Activated CD8-positive, alpha-beta T cell treated with anti-CD3 and anti-CD28 coated beads, Interleukin-2, amount 10 ng/mL, durations not matched to agents 7 days and 5 days (primary cell): Measurements from ENCODE around the gene ONECUT1. TPM values are rescaled to one million over a fixed set of nuclear protein-coding genes. Genes with fewer than 3 reads are reported as not detected.

Experiments
- ATAC-seq: fragments of 150-1000 bp; cut with Tn5 transposase; one replicate; pipeline ENCODE4 v1.10.0; 2021; ENCODE audit warnings: moderate library complexity
- CTCF ChIA-PET: fragments of 350-600 bp; sonication (Branson Sonifier 250); formaldehyde crosslinking; loops from one replicate; lab custom pipeline; 2021; ENCODE audit warnings: antibody characterized with exemption; lab: Charles Lee
- POLR2A ChIA-PET: fragments of 350-600 bp; sonication (Branson Sonifier 250); formaldehyde crosslinking; loops from one replicate; lab custom pipeline; 2021; ENCODE audit warnings: antibody characterized with exemption; lab: Charles Lee
- DNase-seq: peaks from one replicate; pipeline ENCODE4 v3.0.0-alpha.2; 2020
- H3K27ac Mint-ChIP-seq: one replicate; pipeline ENCODE4 v1.8.0; 2021; ENCODE audit warnings: mild to moderate bottlenecking, mixed read lengths
- H3K27me3 Mint-ChIP-seq: one replicate; pipeline ENCODE4 v1.8.0; 2021; ENCODE audit warnings: low read depth, mixed read lengths
- H3K36me3 Mint-ChIP-seq: one replicate; pipeline ENCODE4 v1.8.0; 2021; ENCODE audit warnings: low read depth, mixed read lengths
- H3K4me1 Mint-ChIP-seq: one replicate; pipeline ENCODE4 v1.8.0; 2021; ENCODE audit warnings: low read depth, mixed read lengths
- H3K4me3 Mint-ChIP-seq: one replicate; pipeline ENCODE4 v1.8.0; 2021; ENCODE audit warnings: mild to moderate bottlenecking, mixed read lengths
- H3K9me3 Mint-ChIP-seq: one replicate; pipeline ENCODE4 v1.8.0; 2022; ENCODE audit warnings: mixed read lengths; ENCODE audit not compliant: insufficient read depth
- total RNA-seq, 2 experiments: library from RNA; stranded (reverse); gene quantifications; one replicate each; pipeline ENCODE4 v1.2.3, GENCODE V29; 2021

Gene ONECUT1
- total RNA-seq, 2 experiments from 2014 or later: not detected

DNA sequence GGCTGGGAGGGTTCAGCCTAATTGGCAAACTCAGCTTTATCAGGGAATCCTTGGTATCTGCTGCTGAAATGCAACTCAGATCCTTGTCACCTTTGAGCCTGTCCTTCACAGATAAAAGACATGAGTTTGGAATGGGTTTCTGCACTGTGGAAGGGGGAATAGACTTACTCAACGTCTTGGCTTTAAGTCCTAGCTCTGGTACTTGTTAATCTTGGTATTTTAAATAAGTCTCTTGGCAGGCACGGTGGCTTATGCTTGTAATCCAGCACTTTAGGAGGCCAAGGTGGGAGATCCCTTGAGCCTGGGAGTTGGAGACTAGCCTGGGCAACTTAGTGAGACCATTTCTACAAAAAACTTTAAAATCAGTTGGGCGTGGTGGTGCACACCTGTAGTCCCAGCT, 55.8 kb downstream of the ONECUT1 start:
- POLR2A ChIA-PET: interaction anchor here (1.0 to 1.2 kb wide), 3 partner anchors 55 to 478 kb away, joined by 3 read pairs; partner anchors contain the start of gene ATOSA
- Mint-ChIP-seq H3K9me3 (no peaks in the 10 kb centered on the region), H3K27me3 (peaks cover 5% of the 10 kb centered on the region), H3K27ac (no peak overlapping the region), H3K36me3 (no peaks in the 10 kb centered on the region), H3K4me1 (peaks cover 35% of the 10 kb centered on the region), H3K4me3 (no peak overlapping the region)
- ATAC-seq (no peak), DNase-seq (no peak)
- CTCF ChIA-PET: interaction anchor here (0.7 to 4.1 kb wide), 25 partner anchors 11 to 488 kb away, joined by 3 to 106 read pairs (median 4); no protein-coding TSS in a partner anchor

DNA sequence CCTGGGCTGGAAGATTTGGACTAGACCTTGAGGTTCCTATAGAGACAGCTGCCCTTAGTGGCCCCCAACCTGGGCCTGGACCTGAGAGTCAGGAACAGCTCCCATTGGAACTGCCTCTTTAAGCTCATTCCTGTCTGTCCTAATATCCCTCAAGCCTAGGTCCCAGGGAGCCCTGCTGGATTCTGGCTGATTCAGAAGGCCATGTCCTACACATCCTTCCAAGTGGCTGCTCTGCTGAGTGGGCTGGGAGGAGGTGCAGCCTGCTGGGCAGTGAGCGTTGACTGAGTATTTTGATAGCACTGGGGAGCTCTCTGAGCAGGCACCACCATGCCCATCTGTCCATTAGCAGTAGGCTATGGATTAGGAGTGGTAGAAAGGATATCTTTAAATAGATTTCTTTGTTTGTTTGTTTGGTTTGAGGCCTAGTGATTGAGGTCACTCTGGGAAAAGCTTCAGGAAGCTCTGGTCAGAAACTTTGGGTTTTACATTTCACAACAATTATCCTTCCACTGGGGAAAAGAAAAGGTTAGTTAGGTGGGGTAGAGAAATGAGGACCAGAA, 56.4 kb downstream of the ONECUT1 start:
- no peak for ATAC-seq
- no peak overlapping the region for H3K27ac Mint-ChIP-seq
- ChIA-PET CTCF (interaction anchor here (0.8 to 4.1 kb wide), 20 partner anchors 10 to 488 kb away, joined by 3 to 106 read pairs (median 4); no protein-coding TSS in a partner anchor), POLR2A (interaction anchor here (0.5 to 1.2 kb wide), 5 partner anchors 55 to 479 kb away, joined by 3 read pairs; partner anchors contain the start of gene ATOSA)
- H3K27me3 Mint-ChIP-seq: peaks cover 2% of the 10 kb centered on the region
- no peaks in the 10 kb centered on the region for H3K36me3 Mint-ChIP-seq
- no peak overlapping the region for H3K4me3 Mint-ChIP-seq
- peaks cover 36% of the 10 kb centered on the region for H3K4me1 Mint-ChIP-seq
- no peak for DNase-seq
- H3K9me3 Mint-ChIP-seq: no peaks in the 10 kb centered on the region

DNA sequence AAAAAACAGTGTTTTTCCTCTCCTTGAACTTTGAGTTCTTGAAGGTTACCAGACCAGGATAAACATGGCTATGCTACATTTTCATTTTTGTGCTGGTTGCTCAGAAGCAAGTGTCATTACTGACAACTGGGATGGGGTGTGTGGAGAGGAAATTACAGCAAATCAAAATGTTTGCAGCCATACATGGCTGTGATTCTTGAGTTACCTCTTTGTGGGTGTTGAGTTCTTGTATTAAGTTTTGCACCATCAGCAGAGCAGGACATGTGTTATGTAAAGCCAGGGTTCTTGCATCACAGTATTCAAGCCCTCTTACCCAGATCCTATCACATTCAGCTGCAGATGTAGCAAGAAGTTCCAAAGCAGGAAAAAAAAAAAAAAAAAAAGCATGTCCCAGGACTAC, 57.0 kb downstream of the ONECUT1 start:
- no peak overlapping the region for H3K27ac Mint-ChIP-seq
- H3K27me3 Mint-ChIP-seq: no peaks in the 10 kb centered on the region
- ChIA-PET CTCF (interaction anchor here (1.0 to 4.1 kb wide), 6 partner anchors 56 to 476 kb away, joined by 3 to 106 read pairs (median 10); no protein-coding TSS in a partner anchor), POLR2A (interaction anchor here (0.5 to 1.1 kb wide), 3 partner anchors 54 to 478 kb away, joined by 3 read pairs; partner anchors contain the start of gene ATOSA)
- no peaks in the 10 kb centered on the region for H3K36me3 Mint-ChIP-seq
- H3K4me3 Mint-ChIP-seq: no peak overlapping the region
- no peaks in the 10 kb centered on the region for H3K9me3 Mint-ChIP-seq
- ATAC-seq (no peak), DNase-seq (no peak)
- H3K4me1 Mint-ChIP-seq: peaks cover 36% of the 10 kb centered on the region

DNA sequence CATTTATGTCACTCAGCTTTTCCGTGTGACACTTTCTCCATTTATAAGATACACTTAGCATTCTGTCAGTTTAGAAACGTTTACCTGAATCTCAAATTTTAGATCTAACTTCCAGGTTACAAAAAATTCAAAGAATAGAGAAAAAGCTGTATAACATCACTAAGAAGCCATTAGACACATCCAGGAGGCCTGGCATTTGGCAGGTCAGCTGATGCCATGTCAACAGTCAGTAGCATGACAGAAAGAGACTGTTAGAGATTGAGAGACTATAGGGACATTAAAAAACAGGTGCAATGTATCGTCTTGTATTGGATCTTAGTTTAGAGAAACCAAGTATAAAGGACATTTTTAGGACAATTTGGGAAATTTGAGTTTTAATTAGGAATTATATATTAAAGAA, 57.6 kb downstream of the ONECUT1 start:
- CTCF ChIA-PET: interaction anchor here (4.1 kb wide), 2 partner anchors 401 to 475 kb away, joined by 38 to 106 read pairs; no protein-coding TSS in a partner anchor
- DNase-seq (no peak), ATAC-seq (no peak)
- no peak overlapping the region for H3K27ac Mint-ChIP-seq
- no peak overlapping the region for H3K4me3 Mint-ChIP-seq
- no peaks in the 10 kb centered on the region for H3K9me3 Mint-ChIP-seq
- POLR2A ChIA-PET: no interaction called here
- no peaks in the 10 kb centered on the region for H3K36me3 Mint-ChIP-seq
- no peaks in the 10 kb centered on the region for H3K27me3 Mint-ChIP-seq
- H3K4me1 Mint-ChIP-seq: peaks cover 36% of the 10 kb centered on the region

DNA sequence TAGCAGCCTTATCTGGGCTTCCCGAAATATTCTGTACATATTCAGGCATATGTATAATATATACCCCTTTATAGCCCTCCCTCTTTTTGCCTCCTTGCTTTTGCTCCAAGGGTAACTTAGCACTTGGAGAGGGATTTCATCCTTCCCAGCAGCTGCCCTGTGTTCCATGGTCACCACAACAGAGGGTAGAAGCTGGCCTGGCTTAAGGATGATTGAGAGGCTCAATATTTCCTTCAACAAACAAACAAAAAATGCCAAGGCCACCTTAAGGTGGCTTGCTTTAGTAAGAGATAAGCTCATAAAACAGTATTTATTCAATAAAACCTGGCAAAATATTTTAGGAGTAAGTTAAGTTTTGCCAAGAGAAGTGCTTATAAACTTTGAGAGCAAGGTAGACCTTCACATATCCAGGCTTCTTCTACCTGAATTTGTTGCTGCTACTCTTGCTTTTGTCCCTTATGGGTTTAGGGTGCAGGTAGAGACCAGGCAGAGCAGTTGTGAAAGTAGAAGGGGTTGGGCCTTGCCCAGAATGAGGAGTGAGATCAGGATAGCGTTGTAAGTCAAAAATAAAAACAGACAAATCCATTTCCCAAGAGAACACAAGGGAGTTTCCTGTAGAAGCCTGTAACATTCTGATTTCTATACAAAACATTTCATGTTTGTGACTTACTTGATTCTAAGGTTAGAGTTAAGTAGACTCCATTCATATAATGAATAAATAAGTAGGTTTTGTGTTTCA, 58.2 kb downstream of the ONECUT1 start:
- Mint-ChIP-seq H3K27me3 (no peaks in the 10 kb centered on the region), H3K4me3 (no peak overlapping the region), H3K4me1 (peaks cover 36% of the 10 kb centered on the region), H3K9me3 (no peaks in the 10 kb centered on the region), H3K36me3 (no peaks in the 10 kb centered on the region), H3K27ac (no peak overlapping the region)
- CTCF ChIA-PET: interaction anchor here (0.7 to 4.1 kb wide), 7 partner anchors 55 to 476 kb away, joined by 3 to 38 read pairs (median 4); no protein-coding TSS in a partner anchor
- DNase-seq (no peak), ATAC-seq (no peak)
- POLR2A ChIA-PET: no interaction called here

DNA sequence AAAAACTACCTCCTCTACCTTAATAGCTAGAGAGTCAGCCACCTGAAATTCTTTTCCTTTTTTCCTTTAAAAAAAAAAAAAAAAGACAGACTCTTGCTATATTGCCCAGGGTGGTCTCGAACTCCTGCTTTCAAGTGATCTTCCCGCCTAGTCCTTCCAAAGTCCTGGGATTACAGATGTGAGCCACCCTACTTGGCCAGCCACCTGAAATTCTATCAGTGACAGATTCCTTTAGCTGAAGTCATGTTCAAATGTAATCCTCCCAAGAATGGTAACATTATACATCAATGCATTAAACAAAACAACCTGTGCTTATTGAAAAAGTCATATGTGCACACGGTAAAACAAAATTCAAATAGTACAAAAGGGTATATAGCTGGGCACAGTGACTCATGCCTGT, 59.1 kb downstream of the ONECUT1 start:
- CTCF ChIA-PET: interaction anchor here (0.7 to 4.1 kb wide), 7 partner anchors 54 to 475 kb away, joined by 3 to 38 read pairs (median 4); no protein-coding TSS in a partner anchor
- Mint-ChIP-seq H3K4me1 (peaks cover 36% of the 10 kb centered on the region), H3K27me3 (no peaks in the 10 kb centered on the region), H3K27ac (no peak overlapping the region), H3K4me3 (no peak overlapping the region), H3K9me3 (no peaks in the 10 kb centered on the region), H3K36me3 (no peaks in the 10 kb centered on the region)
- DNase-seq (no peak), ATAC-seq (no peak)
- POLR2A ChIA-PET: no interaction called here

DNA sequence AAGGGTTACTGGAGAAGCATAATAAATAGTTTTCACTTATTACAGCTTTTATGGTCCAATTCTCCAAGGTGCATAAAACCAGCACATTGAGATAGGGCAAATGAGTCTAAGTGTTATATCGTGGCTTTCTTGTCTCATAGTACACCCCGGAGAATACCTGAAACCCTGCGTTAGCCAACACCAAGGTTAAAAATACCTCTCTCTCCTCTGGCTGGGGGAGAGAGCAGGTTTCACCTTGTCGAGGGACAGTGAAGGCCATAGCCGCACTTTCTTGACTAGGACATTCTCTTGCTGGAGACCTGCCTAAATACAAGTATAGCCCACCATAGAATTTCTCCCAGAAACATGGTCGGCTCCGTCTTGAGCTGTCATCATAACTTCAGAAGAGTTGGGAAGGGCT, 59.5 kb downstream of the ONECUT1 start:
- no peak overlapping the region for H3K4me3 Mint-ChIP-seq
- ATAC-seq (no peak), DNase-seq (no peak)
- H3K27me3 Mint-ChIP-seq: no peaks in the 10 kb centered on the region
- H3K9me3 Mint-ChIP-seq: no peaks in the 10 kb centered on the region
- H3K27ac Mint-ChIP-seq: no peak overlapping the region
- peaks cover 36% of the 10 kb centered on the region for H3K4me1 Mint-ChIP-seq
- POLR2A ChIA-PET: no interaction called here
- H3K36me3 Mint-ChIP-seq: no peaks in the 10 kb centered on the region
- CTCF ChIA-PET: interaction anchor here (1.1 to 4.1 kb wide), 6 partner anchors 48 to 475 kb away, joined by 3 to 38 read pairs (median 5); no protein-coding TSS in a partner anchor

DNA sequence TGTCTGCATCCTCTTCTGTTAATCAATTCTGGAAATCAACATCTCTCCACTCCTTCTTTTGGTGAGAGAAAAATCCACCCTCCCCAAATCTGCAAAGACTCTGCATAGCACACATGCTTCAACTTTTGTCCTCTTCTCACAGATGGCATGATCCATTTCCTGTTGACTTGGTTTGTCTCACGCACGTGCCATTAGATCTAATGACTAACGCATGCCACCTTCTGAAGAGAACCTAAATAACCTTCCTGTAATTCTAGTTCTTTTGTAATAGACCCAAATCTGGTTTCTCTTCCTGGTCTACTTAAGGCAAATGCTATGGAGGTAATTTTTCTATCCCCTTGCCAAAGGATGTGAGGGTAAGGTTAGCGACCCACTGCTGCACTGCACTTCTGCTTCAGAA, 60.0 kb downstream of the ONECUT1 start:
- CTCF ChIA-PET: interaction anchor here (1.0 to 4.1 kb wide), 4 partner anchors 47 to 474 kb away, joined by 3 to 38 read pairs (median 18); no protein-coding TSS in a partner anchor
- Mint-ChIP-seq H3K36me3 (no peaks in the 10 kb centered on the region), H3K9me3 (no peaks in the 10 kb centered on the region), H3K27ac (peak overlapping the region; percentile 80), H3K4me3 (no peak overlapping the region), H3K27me3 (no peaks in the 10 kb centered on the region), H3K4me1 (peaks cover 33% of the 10 kb centered on the region)
- DNase-seq: peak; percentile 48
- ATAC-seq: peak; percentile 64
- POLR2A ChIA-PET: interaction anchor here (1.0 kb wide), 1 partner anchor 52 kb away, joined by 3 read pairs; no protein-coding TSS in a partner anchor

DNA sequence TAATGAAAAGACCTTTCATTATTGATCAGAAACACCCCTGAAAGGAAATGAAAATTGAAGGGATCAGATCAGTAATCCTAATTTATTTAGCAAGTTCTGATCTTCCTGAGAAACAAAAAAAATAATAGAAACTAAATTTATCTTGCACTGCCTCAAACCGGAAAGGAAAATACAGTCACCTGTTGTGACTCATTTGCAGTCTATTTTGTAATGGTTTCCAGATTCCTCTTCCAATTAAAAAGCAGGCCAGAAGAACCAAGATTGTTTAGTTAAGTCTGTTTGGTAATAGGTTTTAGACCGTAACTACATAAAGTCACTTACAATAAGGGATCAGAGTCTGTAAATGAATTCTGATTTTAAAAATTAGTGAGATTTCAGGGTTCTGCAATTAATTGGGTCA, 61.2 kb downstream of the ONECUT1 start:
- no peaks in the 10 kb centered on the region for H3K27me3 Mint-ChIP-seq
- DNase-seq: no peak
- H3K4me1 Mint-ChIP-seq: peaks cover 24% of the 10 kb centered on the region
- H3K4me3 Mint-ChIP-seq: no peak overlapping the region
- H3K9me3 Mint-ChIP-seq: no peaks in the 10 kb centered on the region
- no peaks in the 10 kb centered on the region for H3K36me3 Mint-ChIP-seq
- H3K27ac Mint-ChIP-seq: no peak overlapping the region
- ChIA-PET POLR2A (interaction anchor here (1.0 kb wide), 1 partner anchor 50 kb away, joined by 3 read pairs; no protein-coding TSS in a partner anchor), CTCF (interaction anchor here (1.0 to 4.1 kb wide), 3 partner anchors 77 to 473 kb away, joined by 3 to 38 read pairs (median 31); no protein-coding TSS in a partner anchor)
- no peak for ATAC-seq

DNA sequence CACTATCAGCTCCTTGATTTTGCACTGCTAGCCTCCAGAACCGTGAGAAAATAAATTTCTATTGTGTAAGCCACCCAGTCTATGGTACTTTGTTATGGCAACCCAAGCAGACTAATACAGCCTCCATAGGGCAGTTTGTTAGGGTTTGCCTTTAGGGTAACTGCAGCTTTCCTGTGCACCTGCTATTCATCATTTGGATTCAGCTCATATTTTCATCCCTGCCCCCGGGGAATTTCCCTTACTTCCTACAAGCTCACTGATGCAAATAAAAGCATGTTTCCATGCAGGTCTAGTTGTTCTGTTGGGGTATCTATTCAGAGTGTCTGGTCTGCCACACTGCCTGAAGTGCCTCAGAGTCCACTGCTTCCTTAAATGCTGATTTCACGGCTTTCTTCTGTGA, 62.3 kb downstream of the ONECUT1 start:
- Mint-ChIP-seq H3K27ac (no peak overlapping the region), H3K36me3 (no peaks in the 10 kb centered on the region), H3K9me3 (no peaks in the 10 kb centered on the region), H3K4me1 (peaks cover 13% of the 10 kb centered on the region), H3K27me3 (peaks cover 3% of the 10 kb centered on the region), H3K4me3 (no peak overlapping the region)
- ChIA-PET POLR2A (interaction anchor here (0.7 kb wide), 1 partner anchor 9 kb away, joined by 3 read pairs; no protein-coding TSS in a partner anchor), CTCF (interaction anchor here (1.2 kb wide), 1 partner anchor 397 kb away, joined by 3 read pairs; no protein-coding TSS in a partner anchor)
- no peak for DNase-seq
- ATAC-seq: no peak

DNA sequence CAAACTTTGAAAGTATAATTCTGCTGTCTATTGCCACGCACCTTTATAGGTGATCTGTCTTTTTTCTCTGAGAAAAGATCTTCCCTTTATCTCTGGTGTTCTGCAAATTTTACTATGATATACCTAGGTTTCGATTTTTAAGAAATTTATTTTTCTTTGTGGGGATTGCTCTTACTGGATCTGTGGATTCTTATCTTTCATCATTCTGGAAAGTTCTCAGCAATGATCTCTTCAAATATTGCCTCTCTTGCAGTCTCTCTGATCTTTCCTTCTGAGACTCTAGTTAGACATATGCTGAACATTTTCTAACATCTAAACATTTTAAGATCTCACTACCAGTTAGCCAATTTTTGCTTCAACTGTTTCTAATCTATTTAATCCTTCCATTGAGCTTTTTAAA, 63.9 kb downstream of the ONECUT1 start:
- DNase-seq: no peak
- ATAC-seq: no peak
- H3K9me3 Mint-ChIP-seq: no peaks in the 10 kb centered on the region
- ChIA-PET CTCF (no interaction called here), POLR2A (no interaction called here)
- H3K36me3 Mint-ChIP-seq: no peaks in the 10 kb centered on the region
- H3K27me3 Mint-ChIP-seq: peaks cover 6% of the 10 kb centered on the region
- no peak overlapping the region for H3K4me3 Mint-ChIP-seq
- H3K27ac Mint-ChIP-seq: no peak overlapping the region
- H3K4me1 Mint-ChIP-seq: peaks cover 11% of the 10 kb centered on the region
